ENCODE results near the gene SHCBP1L. TPM values are rescaled to one million over a fixed set of nuclear protein-coding genes. Genes with fewer than 3 reads are reported as not detected.

The SHCBP1L gene
- total and polyA plus RNA-seq, 4 donors = 0.37 TPM; not detected in 3

GRCh38 chr1:182996816-182997215, 43.9 kb upstream of the SHCBP1L start:
- no peak overlapping the region for H3K9ac ChIP-seq (ENCODE audit: low read depth in 1 of 2, low read length in 2 of 2)
- H3K4me3 ChIP-seq (ENCODE audit: low read depth in 1 of 3, low read length in 3 of 3) = no peak overlapping the region
- no peaks in the 10 kb centered on the region for H3K9me3 ChIP-seq (ENCODE audit: control insufficient read depth in 4 of 4, low read length in 3 of 4)
- no peak for DNase-seq (ENCODE audit: low spot score)
- H3K27ac ChIP-seq (ENCODE audit: low read depth in 1 of 2, low read length in 2 of 2) = no peak overlapping the region
- TF ChIP-seq JUND (IDR thresholded peaks at IDR 0.05) (no peak), CTCF (IDR thresholded peaks at IDR 0.05; ENCODE audit: low read depth, low read length, missing input control) (no peak), YY1 (IDR thresholded peaks at IDR 0.05) (no peak), GABPA (IDR thresholded peaks at IDR 0.05 in 1 of 2, conservative IDR thresholded peaks at IDR 0.05 in 1 of 2) (no peak)
- 83% methylated on average over 1 of the region's 1 CpG for WGBS
- no peaks in the 10 kb centered on the region for H3K36me3 ChIP-seq (ENCODE audit: control insufficient read depth in 4 of 4, insufficient read depth in 3 of 4, low read depth in 1 of 4, low read length in 3 of 4)
- no peaks in the 10 kb centered on the region for H3K4me1 ChIP-seq (ENCODE audit: control insufficient read depth in 4 of 4, insufficient read depth in 4 of 4, low read length in 3 of 4)
- no peaks in the 10 kb centered on the region for H3K27me3 ChIP-seq (ENCODE audit: control insufficient read depth in 4 of 4, insufficient read depth in 4 of 4, low read length in 3 of 4)

- H3K36me3 ChIP-seq (ENCODE audit: control insufficient read depth in 4 of 4, insufficient read depth in 3 of 4, low read depth in 1 of 4, low read length in 3 of 4) = no peaks in the 10 kb centered on the region
- no peaks in the 10 kb centered on the region for H3K27me3 ChIP-seq (ENCODE audit: control insufficient read depth in 4 of 4, insufficient read depth in 4 of 4, low read length in 3 of 4)
- H3K4me1 ChIP-seq (ENCODE audit: control insufficient read depth in 4 of 4, insufficient read depth in 4 of 4, low read length in 3 of 4) = no peaks in the 10 kb centered on the region
- H3K27ac ChIP-seq (ENCODE audit: low read depth in 1 of 2, low read length in 2 of 2) = no peak overlapping the region
- no peak for DNase-seq (ENCODE audit: low spot score)
- TF ChIP-seq SP1 (IDR thresholded peaks at IDR 0.05) (no peak), JUND (IDR thresholded peaks at IDR 0.05) (no peak), TAF1 (conservative IDR thresholded peaks at IDR 0.05) (no peak), GABPA (IDR thresholded peaks at IDR 0.05 in 1 of 2, conservative IDR thresholded peaks at IDR 0.05 in 1 of 2) (no peak), RAD21 (IDR thresholded peaks at IDR 0.05) (no peak), FOXA1 (IDR thresholded peaks at IDR 0.05) (no peak), NR2F2 (IDR thresholded peaks at IDR 0.05) (peak; percentile 64), HNF4G (IDR thresholded peaks at IDR 0.05) (no peak), RXRA (IDR thresholded peaks at IDR 0.05) (peak in 1 of 2 donors; percentile 7), YY1 (IDR thresholded peaks at IDR 0.05) (no peak), ZBTB33 (IDR thresholded peaks at IDR 0.05) (no peak), EGR1 (IDR thresholded peaks at IDR 0.05; ENCODE audit: low read depth in 2 of 2) (no peak), REST (IDR thresholded peaks at IDR 0.05) (no peak), CTCF (IDR thresholded peaks at IDR 0.05; ENCODE audit: low read depth, low read length, missing input control) (no peak)
- no peaks in the 10 kb centered on the region for H3K9me3 ChIP-seq (ENCODE audit: control insufficient read depth in 4 of 4, low read length in 3 of 4)
- 65% methylated on average over 4 of the region's 4 CpGs for WGBS
- no peak overlapping the region for H3K4me3 ChIP-seq (ENCODE audit: low read depth in 1 of 3, low read length in 3 of 3)
- H3K9ac ChIP-seq (ENCODE audit: low read depth in 1 of 2, low read length in 2 of 2) = no peak overlapping the region
Measured at GRCh38 chr1:182995894-182996293, 42.9 kb upstream of the SHCBP1L start.
